Ishikawa (cell line): ENCODE measurements around the gene CD177.

Experiments used
- CEBPB ChIP-seq: IDR thresholded peaks from 2 replicates; pipeline ENCODE4 v1.6.1; 2012
- CREB1 ChIP-seq: IDR thresholded peaks from 2 replicates; pipeline ENCODE4 v1.6.1; 2012; ENCODE audit warnings: low read depth
- EGR1 ChIP-seq: IDR thresholded peaks from 2 replicates; pipeline ENCODE4 v1.6.1; 2012
- EP300 ChIP-seq: IDR thresholded peaks from 2 replicates; pipeline ENCODE4 v1.6.1; 2012; ENCODE audit warnings: borderline replicate concordance
- FOXM1 ChIP-seq: IDR thresholded peaks from 2 replicates; pipeline ENCODE4 v1.6.1; 2012; ENCODE audit warnings: low read depth, borderline replicate concordance
- MAX ChIP-seq: IDR thresholded peaks from 2 replicates; pipeline ENCODE4 v1.6.1; 2012
- NFIC ChIP-seq: IDR thresholded peaks from 2 replicates; pipeline ENCODE4 v1.6.1; 2012
- RAD21 ChIP-seq: IDR thresholded peaks from 2 replicates; pipeline ENCODE4 v1.6.1; 2012; ENCODE audit warnings: low read depth
- REST ChIP-seq: IDR thresholded peaks from 2 replicates; pipeline ENCODE4 v1.6.1; 2012; ENCODE audit warnings: low read depth, mild to moderate bottlenecking
- TAF1 ChIP-seq: IDR thresholded peaks from 2 replicates; pipeline ENCODE4 v1.6.1; 2012; ENCODE audit warnings: low read depth, mild to moderate bottlenecking
- TCF12 ChIP-seq: IDR thresholded peaks from 2 replicates; pipeline ENCODE4 v1.6.1; 2012; ENCODE audit warnings: low read depth
- TEAD4 ChIP-seq: IDR thresholded peaks from 2 replicates; pipeline ENCODE4 v1.6.1; 2012
- USF1 ChIP-seq: IDR thresholded peaks from 2 replicates; pipeline ENCODE4 v1.6.1; 2012
- YY1 ChIP-seq: IDR thresholded peaks from 2 replicates; pipeline ENCODE4 v1.6.1; 2012; ENCODE audit warnings: low read depth
- ZBTB7A ChIP-seq: IDR thresholded peaks from 2 replicates; pipeline ENCODE4 v1.6.1; 2012; ENCODE audit warnings: low read depth

The CD177 gene

GRCh38 chr19:43310221-43310620 lies 43.3 kb upstream of the CD177 start:
- no peak for TF ChIP-seq FOXM1
- TF ChIP-seq REST: no peak
- no peak for TF ChIP-seq EGR1
- TF ChIP-seq ZBTB7A: no peak

GRCh38 chr19:43311256-43311655 lies 42.2 kb upstream of the CD177 start:
- TF ChIP-seq CEBPB: no peak
- TF ChIP-seq FOXM1: no peak
- TF ChIP-seq TCF12: no peak
- no peak for TF ChIP-seq USF1
- no peak for TF ChIP-seq REST
- TF ChIP-seq MAX: no peak
- TF ChIP-seq RAD21: no peak
- TF ChIP-seq TEAD4: no peak
- no peak for TF ChIP-seq YY1
- no peak for TF ChIP-seq EGR1
- no peak for TF ChIP-seq TAF1

GRCh38 chr19:43311706-43312105 lies 41.8 kb upstream of the CD177 start:
- TF ChIP-seq USF1 (no peak), TEAD4 (no peak), FOXM1 (no peak), CREB1 (no peak), ZBTB7A (no peak), RAD21 (no peak), EGR1 (no peak), TAF1 (no peak), EP300 (no peak), YY1 (no peak), CEBPB (no peak), MAX (no peak), REST (no peak), NFIC (no peak), TCF12 (no peak)

- no peak for TF ChIP-seq TCF12
- TF ChIP-seq EGR1: no peak
- TF ChIP-seq MAX: no peak
- no peak for TF ChIP-seq TAF1
- TF ChIP-seq YY1: no peak
These were observed 39.6 kb upstream of the CD177 start for GRCh38 chr19:43313711-43314495.

- TF ChIP-seq MAX: no peak
- no peak for TF ChIP-seq NFIC
- no peak for TF ChIP-seq YY1
- TF ChIP-seq CEBPB: no peak
- TF ChIP-seq TCF12: no peak
- no peak for TF ChIP-seq TAF1
- TF ChIP-seq EP300: no peak
- TF ChIP-seq ZBTB7A: no peak
- no peak for TF ChIP-seq USF1
These were observed 37.6 kb upstream of the CD177 start for GRCh38 chr19:43315851-43316250.
